Stimulated activated naive CD8-positive, alpha-beta T cell treated with anti-CD3 and anti-CD28 coated beads, Interleukin-15, amount 100 ng/mL, for 72 hours (primary cell): ENCODE results near the gene ZNF502.

Experiments used
- ATAC-seq: fragments of 150-1000 bp; cut with Tn5 transposase; 2 replicates; pipeline ENCODE4 v1.10.0; 2021; ENCODE audit warnings: mild to moderate bottlenecking, moderate library complexity
- DNase-seq, 2 donors: peaks; one replicate each; pipeline ENCODE4 v3.0.0; 2021 to 2022
- H3K27ac Mint-ChIP-seq, 2 donors: one replicate each; pipeline ENCODE4 v1.8.0; 2022; ENCODE audit warnings: mild to moderate bottlenecking in 2 of 2, mixed read lengths in 2 of 2, moderate library complexity in 2 of 2
- H3K27me3 Mint-ChIP-seq: one replicate; pipeline ENCODE4 v1.8.0; 2022; ENCODE audit warnings: mixed read lengths
- H3K4me1 Mint-ChIP-seq: one replicate; pipeline ENCODE4 v1.8.0; 2022; ENCODE audit warnings: mild to moderate bottlenecking, mixed read lengths
- H3K4me3 Mint-ChIP-seq, 2 donors: one replicate each; pipeline ENCODE4 v1.8.0; 2022; ENCODE audit warnings: mild to moderate bottlenecking in 2 of 2, mixed read lengths in 2 of 2, moderate library complexity in 1 of 2
- H3K9me3 Mint-ChIP-seq, 2 donors: one replicate each; pipeline ENCODE4 v1.8.0; 2022; ENCODE audit warnings: mixed read lengths in 2 of 2

Gene ZNF502

DNA sequence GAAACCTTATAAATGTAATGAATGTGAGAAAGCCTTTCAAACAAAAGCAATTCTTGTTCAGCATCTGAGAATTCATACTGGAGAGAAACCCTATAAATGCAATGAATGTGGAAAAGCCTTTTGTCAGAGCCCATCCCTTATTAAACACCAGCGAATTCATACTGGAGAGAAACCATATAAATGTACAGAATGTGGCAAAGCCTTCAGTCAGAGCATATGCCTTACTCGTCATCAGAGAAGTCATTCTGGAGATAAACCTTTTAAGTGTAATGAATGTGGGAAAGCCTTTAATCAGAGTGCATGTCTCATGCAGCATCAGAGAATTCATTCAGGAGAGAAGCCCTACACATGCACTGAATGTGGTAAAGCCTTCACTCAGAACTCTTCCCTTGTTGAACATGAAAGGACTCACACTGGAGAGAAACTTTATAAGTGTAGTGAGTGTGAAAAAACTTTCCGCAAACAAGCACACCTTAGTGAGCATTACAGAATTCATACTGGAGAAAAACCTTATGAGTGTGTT, 22.2 kb downstream of the ZNF502 start:
- Mint-ChIP-seq H3K4me3 (no peak overlapping the region), H3K9me3 (peaks cover 68 to 71% of the 10 kb centered on the region in 2 donors), H3K27me3 (no peaks in the 10 kb centered on the region), H3K4me1 (peaks cover 6% of the 10 kb centered on the region), H3K27ac (no peak overlapping the region)
- ATAC-seq (no peak), DNase-seq (no peak)

DNA sequence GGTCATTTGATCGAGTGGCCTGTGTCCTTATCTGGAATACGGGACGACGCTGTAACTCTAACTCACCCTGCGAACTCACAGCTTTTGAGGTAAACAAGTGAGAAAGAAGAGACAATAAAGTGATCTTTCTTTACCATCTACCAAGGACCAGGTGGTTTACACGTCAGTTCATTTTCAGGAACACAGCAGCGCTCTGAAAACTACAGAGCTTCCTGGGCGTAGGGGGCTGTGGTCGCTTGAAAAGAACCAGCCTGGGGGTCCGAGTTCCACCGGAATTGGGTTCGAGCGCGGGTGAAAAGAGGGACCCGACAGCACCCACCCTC, 48.6 kb downstream of the ZNF502 start:
- no peak for DNase-seq
- Mint-ChIP-seq H3K4me1 (peaks cover 25% of the 10 kb centered on the region), H3K4me3 (peak overlapping the region; percentile 93 to 94), H3K27ac (peak overlapping the region; percentile 88 to 91), H3K27me3 (peaks cover 9% of the 10 kb centered on the region), H3K9me3 (peaks cover 18 to 20% of the 10 kb centered on the region in 2 donors)
- ATAC-seq = peak; percentile 29

DNA sequence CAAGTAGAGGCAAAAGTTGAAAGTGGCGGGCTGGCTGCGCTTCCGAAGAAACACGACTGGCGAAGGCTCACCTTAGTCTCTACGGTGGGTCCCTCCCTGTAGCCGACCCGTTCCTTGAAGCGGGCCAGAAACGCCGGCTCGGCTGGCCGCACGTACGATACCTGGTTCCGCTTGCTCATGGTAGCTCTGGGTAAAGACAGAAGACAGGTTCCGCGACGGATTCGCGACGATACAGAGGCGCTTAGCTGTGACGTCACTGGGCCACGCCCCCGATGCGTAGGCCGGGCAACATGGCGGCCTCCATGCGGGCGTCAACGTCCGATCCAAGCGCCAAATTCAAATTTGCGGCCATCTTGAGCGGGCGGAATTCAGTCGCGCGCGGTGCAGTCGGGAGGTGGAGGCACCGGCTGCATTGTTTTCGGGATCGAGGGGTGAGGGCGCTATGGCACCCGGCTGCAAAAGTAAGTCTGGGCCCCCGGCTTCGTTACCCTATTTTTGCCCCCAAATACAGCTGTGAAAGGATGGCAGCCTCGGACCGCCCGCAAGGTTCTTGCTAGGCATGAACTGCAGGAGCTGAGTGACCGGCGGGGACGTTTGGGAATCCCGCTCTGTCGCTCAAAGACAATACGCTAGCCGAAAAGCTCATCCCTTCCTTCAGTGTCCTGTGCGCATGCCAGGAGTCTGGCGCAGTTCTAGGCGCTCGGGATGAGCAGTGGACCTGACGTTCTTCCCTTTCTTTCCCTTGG, 49.1 kb downstream of the ZNF502 start, which contains the start of the genes KIAA1143 and KIF15:
KIAA1143 (minus strand) TSS at position 196 of the 746 bp plus-strand sequence; CDS start at position 179, 17 bp downstream.
KIF15 (plus strand) TSS at position 371 of the 746 bp plus-strand sequence; CDS start at position 443, 72 bp downstream.
- peak; percentile 96 to 97 for DNase-seq
- peaks cover 18 to 20% of the 10 kb centered on the region in 2 donors for H3K9me3 Mint-ChIP-seq
- ATAC-seq = peak; percentile 96

DNA sequence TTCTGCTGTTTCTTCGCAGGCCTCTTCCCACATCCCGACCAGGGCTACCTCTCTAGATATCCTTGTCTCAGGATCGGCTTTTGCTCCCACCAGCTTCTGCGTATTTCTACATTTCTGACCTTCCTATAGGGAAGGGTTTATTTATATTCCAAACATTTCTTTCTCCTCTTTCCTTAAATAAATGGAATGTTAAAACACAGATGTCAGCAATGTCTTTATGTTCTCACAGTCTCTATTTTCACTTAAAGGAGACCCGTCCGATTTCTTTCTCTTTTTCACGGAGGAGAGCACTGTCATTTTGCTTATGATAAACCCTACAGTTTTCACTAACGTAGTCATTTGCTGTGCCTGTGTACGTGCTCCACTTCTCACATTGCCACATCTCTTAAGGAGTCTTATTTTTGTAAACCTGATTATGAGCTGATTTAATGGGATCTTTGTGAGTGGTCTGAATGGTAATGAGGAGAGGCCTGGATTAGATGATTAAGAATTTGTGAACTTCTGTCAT, 49.8 kb downstream of the ZNF502 start:
- peaks cover 21% of the 10 kb centered on the region for H3K4me1 Mint-ChIP-seq
- H3K27ac Mint-ChIP-seq = peak overlapping the region; percentile 88 to 91
- no peak for DNase-seq
- H3K9me3 Mint-ChIP-seq = peaks cover 18% of the 10 kb centered on the region in 2 donors
- peak overlapping the region; percentile 93 to 94 for H3K4me3 Mint-ChIP-seq
- H3K27me3 Mint-ChIP-seq = peaks cover 9% of the 10 kb centered on the region
- ATAC-seq = no peak

More for the DNA sequence above, 49.1 kb downstream of the ZNF502 start, which contains the start of the genes KIAA1143 and KIF15:
- peak within 1 kb of the TSS; percentile 93 to 94 for H3K4me3 Mint-ChIP-seq
- H3K27ac Mint-ChIP-seq = peak within 1 kb of the TSS; percentile 88 to 91
- peaks cover 9% of the 10 kb centered on the region for H3K27me3 Mint-ChIP-seq
- peaks cover 25% of the 10 kb centered on the region for H3K4me1 Mint-ChIP-seq

DNA sequence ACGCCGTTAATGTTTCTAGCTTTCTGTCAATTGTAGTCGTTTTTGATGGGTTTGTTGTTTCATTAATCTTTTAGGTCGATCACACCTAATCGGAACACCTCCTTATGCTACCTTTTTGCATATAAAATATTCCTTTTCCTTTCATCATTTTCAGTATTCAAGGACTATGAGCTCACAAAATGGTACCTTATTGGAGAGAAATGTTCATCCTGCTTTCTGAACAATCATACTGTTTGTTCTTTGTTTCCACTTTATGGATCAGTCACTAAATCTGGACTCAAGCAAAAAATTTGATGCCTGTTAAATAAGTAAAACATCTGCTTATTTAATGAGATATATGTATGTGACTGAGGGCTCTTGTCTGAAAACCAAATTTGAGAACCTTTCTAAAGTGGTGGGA, 50.2 kb downstream of the ZNF502 start:
- Mint-ChIP-seq H3K4me1 (peaks cover 17% of the 10 kb centered on the region), H3K4me3 (peak overlapping the region; percentile 93 to 94), H3K27me3 (peaks cover 9% of the 10 kb centered on the region), H3K9me3 (peaks cover 13 to 17% of the 10 kb centered on the region in 2 donors), H3K27ac (peak overlapping the region; percentile 88 to 91)
- ATAC-seq (no peak), DNase-seq (no peak)

DNA sequence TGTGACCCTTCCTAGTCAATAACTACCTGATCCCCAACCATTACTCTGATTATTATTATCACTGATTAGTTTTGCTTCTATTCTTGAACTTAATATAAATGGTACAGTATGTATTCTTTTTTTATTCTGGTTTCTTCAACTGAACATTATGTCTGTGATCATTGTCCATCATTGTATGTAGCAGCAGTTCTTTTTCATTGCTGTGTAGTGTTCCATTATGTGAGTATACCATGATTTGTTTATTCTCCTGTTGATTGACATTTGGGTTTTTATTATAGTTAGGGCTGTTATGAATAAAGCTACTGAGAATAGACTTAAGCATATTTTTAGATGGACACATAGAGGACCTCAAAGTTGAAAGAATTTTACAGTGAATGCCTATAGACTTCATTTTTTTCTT, 51.8 kb downstream of the ZNF502 start:
- peaks cover 5 to 7% of the 10 kb centered on the region in 2 donors for H3K9me3 Mint-ChIP-seq

DNA sequence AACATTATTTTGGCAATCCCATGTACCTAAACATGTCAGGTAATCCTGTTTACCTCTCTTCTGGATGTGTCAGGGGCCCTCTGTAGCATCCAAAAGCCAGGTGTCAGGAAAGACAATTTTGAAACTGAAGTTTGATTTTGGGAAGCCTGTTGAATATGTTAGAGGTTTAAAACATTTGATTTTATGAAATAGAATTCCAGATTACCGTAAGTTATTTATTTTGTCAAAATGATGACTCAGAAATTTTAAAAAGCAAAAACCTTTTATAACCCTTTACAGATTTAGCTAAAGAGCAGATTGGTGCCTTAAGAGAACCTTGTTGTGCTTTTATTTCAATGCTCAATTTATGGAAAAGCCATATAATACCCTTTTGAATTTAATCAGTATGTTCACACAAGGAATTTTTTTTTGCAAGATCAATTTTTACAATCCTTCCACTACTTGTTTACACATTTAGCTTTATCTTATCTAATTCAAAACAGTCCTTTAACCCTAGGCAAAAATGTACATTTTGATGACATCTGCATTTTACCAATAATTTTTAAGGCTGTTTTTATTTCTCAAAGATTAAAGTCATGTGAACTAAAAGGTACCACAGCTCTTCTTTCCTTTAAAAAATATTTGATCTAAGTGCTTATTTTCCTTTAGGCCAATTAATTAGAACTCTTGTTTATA, 59.1 kb downstream of the ZNF502 start:
- DNase-seq (no peak), ATAC-seq (no peak)
- H3K27me3 Mint-ChIP-seq = no peaks in the 10 kb centered on the region
- no peaks in the 10 kb centered on the region for H3K4me1 Mint-ChIP-seq
- H3K4me3 Mint-ChIP-seq = no peak overlapping the region
- peaks cover 12 to 21% of the 10 kb centered on the region in 2 donors for H3K9me3 Mint-ChIP-seq
- no peak overlapping the region for H3K27ac Mint-ChIP-seq

More for the DNA sequence above, 51.8 kb downstream of the ZNF502 start:
- Mint-ChIP-seq H3K27ac (no peak overlapping the region), H3K4me3 (no peak overlapping the region), H3K27me3 (peaks cover 9% of the 10 kb centered on the region), H3K4me1 (peaks cover 17% of the 10 kb centered on the region)
- DNase-seq (no peak), ATAC-seq (no peak)

DNA sequence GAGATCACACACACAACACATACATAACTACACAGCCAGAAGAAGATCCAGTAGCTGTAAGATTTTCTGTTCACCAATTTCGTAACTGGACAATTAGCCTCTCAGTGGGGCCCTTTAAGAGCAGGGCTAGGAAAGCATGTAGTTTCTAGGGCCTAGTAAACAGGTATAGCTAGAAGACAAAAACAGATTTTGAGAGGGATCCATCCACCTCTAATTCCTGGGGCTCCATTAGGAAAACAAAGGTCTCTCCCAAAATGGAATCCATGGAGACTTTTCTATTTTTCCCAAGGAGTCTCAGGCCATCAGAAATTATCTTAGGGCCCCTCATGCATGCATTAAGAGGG, 59.6 kb downstream of the ZNF502 start:
- ATAC-seq (no peak), DNase-seq (no peak)
- H3K9me3 Mint-ChIP-seq = peaks cover 12 to 19% of the 10 kb centered on the region in 2 donors

More for the DNA sequence above, 59.6 kb downstream of the ZNF502 start:
- Mint-ChIP-seq H3K27ac (no peak overlapping the region), H3K4me3 (no peak overlapping the region), H3K4me1 (no peaks in the 10 kb centered on the region), H3K27me3 (no peaks in the 10 kb centered on the region)
